ENCODE results near the gene PTGDS.

PTGDS gene

DNA sequence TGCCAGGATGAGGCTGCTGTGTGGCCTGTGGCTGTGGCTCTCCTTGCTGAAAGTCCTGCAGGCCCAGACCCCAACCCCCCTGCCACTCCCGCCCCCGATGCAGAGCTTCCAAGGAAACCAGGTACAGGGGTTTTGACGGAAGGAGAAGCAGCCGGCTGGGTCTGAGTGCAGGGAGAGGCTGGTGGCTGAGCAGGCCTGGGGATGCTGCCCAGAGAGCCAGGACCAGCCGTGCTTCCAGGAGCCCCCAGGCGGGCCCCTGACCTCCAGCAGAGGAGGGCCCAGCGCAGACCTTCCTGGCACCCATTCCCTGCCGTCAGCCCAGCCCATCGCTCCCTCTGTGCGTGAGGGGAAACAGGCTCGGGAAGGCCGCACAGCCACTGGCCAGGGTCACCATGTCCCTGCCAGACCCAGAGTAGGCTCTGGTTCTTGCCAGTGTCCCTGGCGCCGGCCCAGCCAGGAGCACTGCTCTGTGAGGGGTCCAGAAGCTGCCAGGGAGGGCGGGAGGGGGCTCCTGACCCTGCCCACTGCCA is 24.9 kb upstream of the PTGDS start:
- no peak for FAIRE-seq
- TF ChIP-seq, protein P1, sequence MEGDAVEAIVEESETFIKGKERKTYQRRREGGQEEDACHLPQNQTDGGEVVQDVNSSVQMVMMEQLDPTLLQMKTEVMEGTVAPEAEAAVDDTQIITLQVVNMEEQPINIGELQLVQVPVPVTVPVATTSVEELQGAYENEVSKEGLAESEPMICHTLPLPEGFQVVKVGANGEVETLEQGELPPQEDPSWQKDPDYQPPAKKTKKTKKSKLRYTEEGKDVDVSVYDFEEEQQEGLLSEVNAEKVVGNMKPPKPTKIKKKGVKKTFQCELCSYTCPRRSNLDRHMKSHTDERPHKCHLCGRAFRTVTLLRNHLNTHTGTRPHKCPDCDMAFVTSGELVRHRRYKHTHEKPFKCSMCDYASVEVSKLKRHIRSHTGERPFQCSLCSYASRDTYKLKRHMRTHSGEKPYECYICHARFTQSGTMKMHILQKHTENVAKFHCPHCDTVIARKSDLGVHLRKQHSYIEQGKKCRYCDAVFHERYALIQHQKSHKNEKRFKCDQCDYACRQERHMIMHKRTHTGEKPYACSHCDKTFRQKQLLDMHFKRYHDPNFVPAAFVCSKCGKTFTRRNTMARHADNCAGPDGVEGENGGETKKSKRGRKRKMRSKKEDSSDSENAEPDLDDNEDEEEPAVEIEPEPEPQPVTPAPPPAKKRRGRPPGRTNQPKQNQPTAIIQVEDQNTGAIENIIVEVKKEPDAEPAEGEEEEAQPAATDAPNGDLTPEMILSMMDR (IDR thresholded peaks at IDR 0.05; ENCODE audit: insufficient read depth, missing control alignments) = no peak
- DNase-seq (ENCODE audit: insufficient read length, low spot score) = no peak

DNA sequence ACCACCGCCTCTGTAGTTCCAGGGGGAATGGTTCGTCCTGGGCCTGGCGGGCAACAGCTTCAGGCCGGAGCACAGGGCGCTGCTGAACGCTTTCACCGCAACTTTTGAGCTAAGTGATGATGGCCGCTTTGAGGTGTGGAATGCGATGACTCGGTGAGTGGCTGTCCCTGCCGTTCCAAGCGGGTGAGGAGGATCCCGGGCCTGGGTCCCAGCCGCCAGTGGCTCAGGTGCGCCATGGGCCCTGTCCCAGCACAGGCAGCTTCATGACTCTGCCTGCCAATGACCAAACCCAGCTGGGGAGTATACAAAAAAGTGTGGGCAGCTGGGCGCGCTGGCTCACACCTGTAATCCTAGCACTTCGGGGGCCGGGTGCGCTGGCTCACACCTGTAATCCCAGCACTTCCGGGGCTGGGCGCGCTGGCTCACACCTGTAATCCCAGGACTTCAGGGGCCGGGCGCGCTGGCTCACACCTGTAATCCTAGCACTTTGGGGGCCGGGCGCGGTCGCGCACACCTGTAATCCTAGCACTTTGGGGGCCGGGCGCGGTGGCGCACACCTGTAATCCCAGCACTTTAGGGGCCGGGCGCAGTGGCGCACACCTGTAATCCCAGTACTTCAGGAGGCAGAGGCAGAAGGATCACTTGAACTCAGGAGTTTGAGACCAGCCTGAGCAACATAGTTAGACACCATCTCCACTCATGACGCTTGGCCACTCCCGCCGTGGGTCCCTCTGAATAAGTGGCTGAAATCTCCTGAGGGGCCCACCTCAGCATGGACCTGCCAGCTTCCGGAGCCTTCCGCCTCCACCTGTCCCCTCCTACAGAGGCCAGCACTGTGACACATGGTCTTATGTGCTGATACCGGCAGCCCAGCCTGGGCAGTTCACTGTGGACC is 24.2 kb upstream of the PTGDS start:
- DNase-seq (ENCODE audit: insufficient read length, low spot score) = no peak
- FAIRE-seq = no peak
- TF ChIP-seq, protein P1 (IDR thresholded peaks at IDR 0.05; ENCODE audit: insufficient read depth, missing control alignments) = no peak

GRCh38 chr9:136953771-136954269 is 23.5 kb upstream of the PTGDS start:
- DNase-seq (ENCODE audit: insufficient read length, low spot score) (no peak), FAIRE-seq (no peak)
- TF ChIP-seq, protein P1 (IDR thresholded peaks at IDR 0.05; ENCODE audit: insufficient read depth, missing control alignments) = no peak

GRCh38 chr9:136954270-136955083 is 22.8 kb upstream of the PTGDS start:
- no peak for FAIRE-seq
- TF ChIP-seq, protein P1 (IDR thresholded peaks at IDR 0.05; ENCODE audit: insufficient read depth, missing control alignments) = no peak

DNA sequence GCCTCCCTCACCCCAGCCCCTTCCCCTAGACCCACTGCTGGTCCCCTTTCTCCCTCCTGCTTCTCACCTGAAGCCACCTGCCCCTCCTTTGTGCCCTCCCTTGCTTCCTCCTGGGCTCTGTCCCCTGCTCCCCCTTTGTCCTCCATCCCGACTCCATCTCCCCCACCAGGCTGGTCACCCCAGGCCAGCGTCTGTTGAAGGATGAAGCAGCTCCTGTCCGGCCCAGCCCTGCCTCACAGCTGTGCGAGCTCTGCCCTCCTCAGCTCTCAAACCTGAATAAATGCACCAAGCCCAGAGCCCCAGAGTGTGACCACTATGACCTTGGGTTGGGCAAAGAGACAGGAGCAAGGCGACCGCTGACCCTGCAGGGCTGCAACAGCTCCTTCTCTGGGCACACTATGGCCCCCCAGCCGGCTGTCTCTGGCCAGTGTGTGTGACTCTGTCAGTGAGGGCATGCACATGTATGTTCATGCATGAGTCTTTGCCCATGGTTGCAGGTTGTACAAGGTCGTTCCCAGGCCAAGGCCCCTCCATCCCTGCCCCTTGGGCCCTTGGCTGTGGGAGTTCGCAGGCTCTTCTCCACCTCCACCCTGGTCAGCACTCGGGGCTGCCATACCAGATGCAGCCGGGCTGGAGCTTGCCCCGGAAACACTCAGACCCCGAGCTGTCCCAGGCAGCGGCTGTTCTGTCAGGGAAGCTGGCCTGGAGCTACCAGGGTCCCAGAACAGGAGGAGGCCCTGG is 21.9 kb upstream of the PTGDS start:
- FAIRE-seq = no peak
- TF ChIP-seq, protein P1 (IDR thresholded peaks at IDR 0.05; ENCODE audit: insufficient read depth, missing control alignments) = no peak
- no peak for DNase-seq (ENCODE audit: insufficient read length, low spot score)

More at GRCh38 chr9:136954270-136955083, 22.8 kb upstream of the PTGDS start:
- DNase-seq (ENCODE audit: insufficient read length, low spot score) = no peak

DNA sequence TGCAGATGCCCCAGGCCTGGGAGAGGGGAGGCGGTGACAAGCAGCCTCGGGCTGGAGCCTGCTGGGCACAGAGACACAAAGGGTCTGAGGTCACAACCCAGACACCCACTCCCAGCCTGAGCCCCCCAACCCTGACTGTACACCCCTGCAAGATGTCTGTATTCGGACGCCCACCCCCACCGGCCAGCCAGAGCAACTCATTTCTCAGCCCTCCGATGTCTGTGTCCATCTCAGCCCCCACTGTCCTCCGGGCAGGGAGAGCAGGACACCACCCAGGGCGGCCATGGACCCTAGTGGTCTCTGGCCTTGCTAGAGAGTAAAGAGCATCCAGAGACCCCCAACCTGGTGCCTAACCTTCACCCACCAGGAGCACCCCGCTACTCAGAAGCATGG is 21.4 kb upstream of the PTGDS start:
- FAIRE-seq (no peak), DNase-seq (ENCODE audit: insufficient read length, low spot score) (no peak)
- TF ChIP-seq, protein P1 (IDR thresholded peaks at IDR 0.05; ENCODE audit: insufficient read depth, missing control alignments) = no peak

All from D721Med (cell line).